T-cell (primary cell): ENCODE data around the gene QKI. TPM values are rescaled to one million over a fixed set of nuclear protein-coding genes. Genes with fewer than 3 reads are reported as not detected.

ENCODE experiments used
- ATAC-seq, 4 experiments: fragments of 200-7000 bp in 3 of 4; fragments of 150-1000 bp in 1 of 4; cut with Tn5 transposase; replicated peaks in 1 of 4; 1 replicate in 3 of 4; 2 replicates in 1 of 4; pipeline ENCODE4 v1.10.0; 2021; ENCODE audit warnings: moderate library complexity in 3 of 4, mild to moderate bottlenecking in 2 of 4, moderate number of reproducible peaks in 1 of 4
- CTCF ChIA-PET, 2 donors: fragments of 300-600 bp; sonication (Branson Sonifier 250); formaldehyde crosslinking; loops; one replicate each; lab custom pipeline; 2022; ENCODE audit warnings: antibody characterized with exemption in 2 of 2; lab: Charles Lee
- POLR2A ChIA-PET, 2 donors: fragments of 300-600 bp; sonication (Branson Sonifier 250); formaldehyde crosslinking; loops; one replicate each; lab custom pipeline; 2022; ENCODE audit warnings: antibody characterized with exemption in 2 of 2; lab: Charles Lee
- DNase-seq, 35 experiments: peaks; one replicate each; pipeline versions ENCODE4 v3.0.0 to v3.0.0-alpha.2; 2013 to 2023
- H3K27ac ChIP-seq: one replicate; pipeline ENCODE4 v1.5.1; 2013; ENCODE audit warnings: low read length
- H3K27me3 ChIP-seq, 2 experiments: replicated peaks in 1 of 2; 1 replicate in 1 of 2; 2 replicates in 1 of 2; pipeline versions ENCODE4 v1.6.1 to v1.7.0; 2013; ENCODE audit warnings: low read length in 1 of 2, mixed read lengths in 1 of 2; ENCODE audit not compliant: control insufficient read depth in 2 of 2, insufficient read depth in 2 of 2; ENCODE audit errors: extremely low read depth in 1 of 2
- H3K36me3 ChIP-seq, 2 donors: 1 replicate in 1 of 2; 2 replicates in 1 of 2; pipeline versions ENCODE4 v1.6.1 to v1.7.0; 2013; ENCODE audit warnings: low read length in 1 of 2; ENCODE audit not compliant: control insufficient read depth in 2 of 2, insufficient read depth in 1 of 2; ENCODE audit errors: extremely low read depth in 1 of 2
- H3K4me1 ChIP-seq, 2 experiments: 1 replicate in 1 of 2; 2 replicates in 1 of 2; pipeline versions ENCODE4 v1.6.1 to v1.7.0; 2013; ENCODE audit warnings: low read length in 2 of 2, mixed read lengths in 1 of 2; ENCODE audit not compliant: insufficient read depth in 2 of 2, control insufficient read depth in 1 of 2; ENCODE audit errors: extremely low read depth in 1 of 2
- H3K4me3 ChIP-seq, 2 donors: 1 replicate in 1 of 2; 2 replicates in 1 of 2; pipeline versions ENCODE4 v1.5.1 to v1.7.0; 2013; ENCODE audit warnings: mild to moderate bottlenecking in 2 of 2, low read length in 1 of 2, moderate library complexity in 1 of 2; ENCODE audit not compliant: control insufficient read depth in 1 of 2; ENCODE audit errors: extremely low read depth in 1 of 2
- H3K9me3 ChIP-seq: 2 replicates; pipeline ENCODE4 v1.7.0; 2013
- H3K27ac Mint-ChIP-seq, 2 donors: one replicate each; pipeline ENCODE4 v1.8.0; 2020 to 2021; ENCODE audit warnings: mild to moderate bottlenecking in 2 of 2, mixed read lengths in 2 of 2
- H3K27me3 Mint-ChIP-seq, 2 donors: one replicate each; pipeline ENCODE4 v1.8.0; 2021 to 2022; ENCODE audit warnings: mixed read lengths in 2 of 2
- H3K36me3 Mint-ChIP-seq: one replicate; pipeline ENCODE4 v1.8.0; 2021; ENCODE audit warnings: mixed read lengths
- H3K4me1 Mint-ChIP-seq, 3 donors: one replicate each; pipeline ENCODE4 v1.8.0; 2020 to 2022; ENCODE audit warnings: mixed read lengths in 3 of 3, mild to moderate bottlenecking in 1 of 3
- H3K4me3 Mint-ChIP-seq, 3 donors: one replicate each; pipeline ENCODE4 v1.8.0; 2020 to 2022; ENCODE audit warnings: mild to moderate bottlenecking in 3 of 3, mixed read lengths in 3 of 3, moderate library complexity in 3 of 3
- H3K9me3 Mint-ChIP-seq, 3 donors: one replicate each; pipeline ENCODE4 v1.8.0; 2020 to 2022; ENCODE audit warnings: mixed read lengths in 3 of 3
- WGBS: methylation state at CpG from one replicate; pipeline ENCODE4 v1.1.5; 2013; ENCODE audit warnings: missing lambda C conversion rate; ENCODE audit not compliant: insufficient coverage; 5-methylcytosine and 5-hydroxymethylcytosine counted together
- total RNA-seq, 35 experiments: library from RNA in 6 of 35; stranded (reverse) in 6 of 35; fragments of 120-200 nt in 1 of 35; gene quantifications; one replicate each; pipeline versions ENCODE4 v1.2.1 to v1.2.4 and lab custom pipeline; 2013 to 2026

The QKI gene
- total RNA-seq, 5 donors from 2014 or later (not counting 1 experiment from before 2014, with no cell fraction given): 50.2 to 84.3 (median 52.2) TPM

GRCh38 chr6:163413345-163414116, 987 bp upstream of the QKI start:
- no peaks in the 10 kb centered on the region for H3K36me3 ChIP-seq
- H3K9me3 ChIP-seq: no peaks in the 10 kb centered on the region
- DNase-seq (peak; percentile 50 to 97 (median 88)), ATAC-seq (peak; percentile 69 to 78 (median 72))
- Mint-ChIP-seq H3K9me3 (no peaks in the 10 kb centered on the region), H3K4me1 (peaks cover 26 to 35% (median 33%) of the 10 kb centered on the region in 3 donors), H3K4me3 (peak overlapping the region; percentile 85 to 89 (median 89)), H3K27ac (peak overlapping the region; percentile 86 to 96), H3K36me3 (no peaks in the 10 kb centered on the region), H3K27me3 (no peaks in the 10 kb centered on the region)
- peaks cover 0 to 2% of the 10 kb centered on the region in 2 experiments for H3K27me3 ChIP-seq
- peak overlapping the region; percentile 70 to 76 for H3K4me3 ChIP-seq
- peaks cover 5 to 20% of the 10 kb centered on the region in 2 experiments for H3K4me1 ChIP-seq
- CTCF ChIA-PET: no interaction called here
- POLR2A ChIA-PET: no interaction called here
- H3K27ac ChIP-seq: peak overlapping the region; percentile 90
- WGBS: under 1% methylated on average over 103 of the region's 109 CpGs

GRCh38 chr6:163414946-163415619, 565 bp downstream of the QKI start:
- H3K27ac Mint-ChIP-seq: peak overlapping the region; percentile 76 to 84
- H3K4me3 ChIP-seq: peak overlapping the region; percentile 69 to 80
- H3K9me3 ChIP-seq: no peaks in the 10 kb centered on the region
- peak overlapping the region; percentile 85 for H3K27ac ChIP-seq
- ChIA-PET CTCF (interaction anchor here (0.5 to 2.6 kb wide), 5 partner anchors 24 to 128 kb away, joined by 3 to 9 read pairs (median 4); no protein-coding TSS in a partner anchor), POLR2A (interaction anchor here in 1 of 2 donors (0.6 kb wide), 1 partner anchor 45 kb away, joined by 4 read pairs; no protein-coding TSS in a partner anchor)
- DNase-seq (peak in 19 of 35 experiments; percentile 3 to 44 (median 15)), ATAC-seq (peak; percentile 11 to 31 (median 26))
- no peaks in the 10 kb centered on the region for H3K9me3 Mint-ChIP-seq
- H3K36me3 ChIP-seq: no peaks in the 10 kb centered on the region
- peaks cover 5 to 29% of the 10 kb centered on the region in 2 experiments for H3K4me1 ChIP-seq
- H3K4me1 Mint-ChIP-seq: peaks cover 41 to 50% (median 48%) of the 10 kb centered on the region in 3 donors
- WGBS: 1% methylated on average over 85 of the region's 94 CpGs
- peak overlapping the region; percentile 79 to 89 (median 83) for H3K4me3 Mint-ChIP-seq
- H3K36me3 Mint-ChIP-seq: no peaks in the 10 kb centered on the region
- H3K27me3 Mint-ChIP-seq: no peaks in the 10 kb centered on the region
- H3K27me3 ChIP-seq: peaks cover 0 to 2% of the 10 kb centered on the region in 2 experiments

- Histone ChIP-seq H3K36me3 (no peaks in the 10 kb centered on the region), H3K27me3 (peaks cover 0 to 2% of the 10 kb centered on the region in 2 experiments), H3K4me3 (peak overlapping the region; percentile 65 to 80), H3K27ac (peak overlapping the region; percentile 85), H3K9me3 (no peaks in the 10 kb centered on the region), H3K4me1 (peaks cover 5 to 29% of the 10 kb centered on the region in 2 experiments)
- DNase-seq (peak in 25 of 35 experiments; percentile 6 to 62 (median 21)), ATAC-seq (no peak)
- Mint-ChIP-seq H3K9me3 (no peaks in the 10 kb centered on the region), H3K36me3 (no peaks in the 10 kb centered on the region), H3K27me3 (no peaks in the 10 kb centered on the region), H3K27ac (peak overlapping the region; percentile 83 to 89), H3K4me1 (peaks cover 47 to 55% (median 55%) of the 10 kb centered on the region in 3 donors), H3K4me3 (peak overlapping the region; percentile 79 to 89 (median 86))
- POLR2A ChIA-PET: interaction anchor here (0.5 to 1.0 kb wide), 5 partner anchors 10 to 155 kb away, joined by 4 to 9 read pairs (median 7); no protein-coding TSS in a partner anchor
- under 1% methylated on average over 45 of the region's 63 CpGs for WGBS
- CTCF ChIA-PET: interaction anchor here (0.5 to 2.6 kb wide), 11 partner anchors 10 to 762 kb away, joined by 3 to 12 read pairs (median 4); no protein-coding TSS in a partner anchor
Measured at GRCh38 chr6:163415620-163416556, 1.4 kb downstream of the QKI start.

DNA sequence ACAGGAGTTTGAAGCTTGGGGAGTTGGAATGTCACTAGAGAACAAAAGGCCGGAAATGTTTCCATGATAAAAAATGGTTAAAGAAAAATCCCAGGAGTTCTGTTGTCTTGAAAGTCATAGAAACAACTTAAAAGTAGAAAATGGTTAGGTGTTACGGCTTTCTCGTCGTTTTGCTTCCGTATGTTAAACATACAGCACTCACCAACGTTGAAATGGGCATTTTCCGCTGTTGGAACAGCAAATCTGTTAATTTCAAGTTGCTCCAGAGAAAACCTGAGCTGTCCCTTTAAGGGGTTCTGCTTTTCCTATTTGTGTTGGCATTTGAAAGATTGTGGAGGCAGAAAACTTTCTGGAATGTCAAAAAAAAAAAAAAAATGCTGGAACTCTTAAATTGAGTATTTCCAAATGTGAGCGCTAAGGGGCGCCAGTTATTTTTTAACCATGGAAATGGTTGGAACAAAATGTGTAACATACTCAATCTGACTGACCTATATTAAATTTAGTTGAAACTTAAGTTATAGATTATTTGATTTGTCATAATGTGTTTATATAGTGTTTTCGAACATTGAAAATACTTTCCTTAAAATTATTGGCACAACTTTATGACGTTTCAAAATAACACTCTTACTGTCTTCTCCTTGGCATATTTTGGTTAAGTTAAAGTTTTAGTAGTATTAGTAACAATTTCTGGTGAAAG, 2.2 kb downstream of the QKI start:
- H3K36me3 Mint-ChIP-seq: no peaks in the 10 kb centered on the region
- DNase-seq (peak in 18 of 35 experiments; percentile 9 to 64 (median 28)), ATAC-seq (no peak)
- Histone ChIP-seq H3K27ac (peak overlapping the region; percentile 85), H3K4me3 (peak overlapping the region; percentile 65 to 80), H3K4me1 (peaks cover 5 to 29% of the 10 kb centered on the region in 2 experiments), H3K27me3 (no peaks in the 10 kb centered on the region), H3K36me3 (no peaks in the 10 kb centered on the region), H3K9me3 (no peaks in the 10 kb centered on the region)
- POLR2A ChIA-PET: interaction anchor here (0.6 to 1.0 kb wide), 5 partner anchors 9 to 273 kb away, joined by 3 to 9 read pairs (median 7); no protein-coding TSS in a partner anchor
- H3K9me3 Mint-ChIP-seq: no peaks in the 10 kb centered on the region
- WGBS: 17% methylated on average over 1 of the region's 11 CpGs
- H3K4me1 Mint-ChIP-seq: peaks cover 50 to 60% (median 58%) of the 10 kb centered on the region in 3 donors
- no peaks in the 10 kb centered on the region for H3K27me3 Mint-ChIP-seq
- H3K4me3 Mint-ChIP-seq: peak overlapping the region; percentile 79 to 89 (median 86)
- H3K27ac Mint-ChIP-seq: peak overlapping the region; percentile 71 to 83
- CTCF ChIA-PET: interaction anchor here (0.6 to 2.6 kb wide), 8 partner anchors 9 to 761 kb away, joined by 3 to 12 read pairs (median 4); no protein-coding TSS in a partner anchor

GRCh38 chr6:163417595-163417994, 3.1 kb downstream of the QKI start:
- POLR2A ChIA-PET: interaction anchor here (0.6 to 1.0 kb wide), 4 partner anchors 9 to 543 kb away, joined by 3 to 4 read pairs (median 3); no protein-coding TSS in a partner anchor
- no CpG with 5 or more reads among the region's 4 CpGs for WGBS
- no peak for DNase-seq
- peaks cover 47 to 63% (median 55%) of the 10 kb centered on the region in 3 donors for H3K4me1 Mint-ChIP-seq
- H3K36me3 ChIP-seq: no peaks in the 10 kb centered on the region
- H3K4me1 ChIP-seq: peaks cover 5 to 25% of the 10 kb centered on the region in 2 experiments
- H3K36me3 Mint-ChIP-seq: no peaks in the 10 kb centered on the region
- H3K9me3 ChIP-seq: no peaks in the 10 kb centered on the region
- CTCF ChIA-PET: interaction anchor here in 1 of 2 donors (0.7 to 1.9 kb wide), 5 partner anchors 10 to 137 kb away, joined by 4 to 7 read pairs (median 5); no protein-coding TSS in a partner anchor
- H3K27me3 Mint-ChIP-seq: no peaks in the 10 kb centered on the region
- no peak overlapping the region for H3K27ac Mint-ChIP-seq
- peak overlapping the region; percentile 34 to 89 (median 79) for H3K4me3 Mint-ChIP-seq
- no peak overlapping the region for H3K4me3 ChIP-seq
- H3K27ac ChIP-seq: no peak overlapping the region
- H3K27me3 ChIP-seq: no peaks in the 10 kb centered on the region
- H3K9me3 Mint-ChIP-seq: no peaks in the 10 kb centered on the region
- ATAC-seq: no peak
